K562 (cell line): ENCODE results near the gene TRIAP1. TPM values are rescaled to one million over a fixed set of nuclear protein-coding genes. Genes with fewer than 3 reads are reported as not detected.

Source experiments
- CEBPB ChIP-seq: fragments of 450-650 bp; IDR thresholded peaks from 2 replicates; pipeline ENCODE4 v1.6.1; 2016; ENCODE audit warnings: missing genetic modification characterization, missing compliant biosample characterization
- CHD4 ChIP-seq: fragments of 200-600 bp; sonication (generic); IDR thresholded peaks from 3 replicates; pipeline ENCODE4 v1.6.1; 2012; ENCODE audit warnings: low read depth, mild to moderate bottlenecking, mixed read lengths, low read length, inconsistent platforms; ENCODE audit not compliant: insufficient read depth, insufficient replicate concordance, poor library complexity, severe bottlenecking
- FOSL1 ChIP-seq: fragments of 200-800 bp; sonication (Bioruptor generic); conservative IDR thresholded peaks from 2 replicates; pipeline ENCODE4 v1.6.1; 2016; ENCODE audit warnings: missing genetic modification characterization, missing compliant biosample characterization
- FOXA3 ChIP-seq, 2 experiments: fragments of 450-650 bp in 1 of 2; sonication (generic) in 1 of 2; formaldehyde crosslinking; IDR thresholded peaks in 1 of 2; conservative IDR thresholded peaks in 1 of 2; 2 replicates each; pipeline versions ENCODE4 v1.4.0 to v1.8.0; 2020 to 2022; ENCODE audit warnings: mild to moderate bottlenecking in 2 of 2, missing genetic modification reagents in 1 of 2
- GTF2F1 ChIP-seq: IDR thresholded peaks from 2 replicates; pipeline ENCODE4 v1.6.1; 2011; ENCODE audit warnings: low read depth, low read length, improper control_type of control experiment
- GTF3C2 ChIP-seq: IDR thresholded peaks from 3 replicates; pipeline ENCODE4 v1.6.1; 2011; ENCODE audit warnings: borderline replicate concordance, mild to moderate bottlenecking, moderate library complexity; ENCODE audit not compliant: insufficient read length; ENCODE audit errors: extremely low read depth
- HCFC1 ChIP-seq: IDR thresholded peaks from 2 replicates; pipeline ENCODE4 v1.6.1; 2012; ENCODE audit warnings: low read depth, low read length, improper control_type of control experiment
- KAT8 ChIP-seq: fragments of 450-650 bp; IDR thresholded peaks from 2 replicates; pipeline ENCODE4 v1.6.1; 2016; ENCODE audit warnings: low read depth, mild to moderate bottlenecking
- KDM4B ChIP-seq, 2 experiments: fragments of 450-650 bp in 1 of 2; sonication (generic) in 1 of 2; IDR thresholded peaks; 2 replicates each; pipeline ENCODE4 v1.6.1; 2016 to 2017; ENCODE audit warnings: borderline replicate concordance in 2 of 2, antibody characterized with exemption in 1 of 2, low read depth in 1 of 2, mild to moderate bottlenecking in 1 of 2
- NFYB ChIP-seq: IDR thresholded peaks from 2 replicates; pipeline ENCODE4 v1.6.1; 2011; ENCODE audit warnings: mild to moderate bottlenecking, moderate library complexity; ENCODE audit not compliant: insufficient read length; ENCODE audit errors: extremely low read depth
- PHF21A ChIP-seq: fragments of 450-650 bp; IDR thresholded peaks from 2 replicates; pipeline ENCODE4 v1.6.1; 2017; ENCODE audit warnings: low read depth, borderline replicate concordance
- POLR2A ChIP-seq: fragments of 450-650 bp; conservative IDR thresholded peaks from 2 replicates; pipeline ENCODE4 v1.6.1; 2016
- POLR2AphosphoS2 ChIP-seq: IDR thresholded peaks from 2 replicates; pipeline ENCODE4 v1.6.1; 2012; ENCODE audit warnings: low read length, improper control_type of control experiment
- SMARCA4 ChIP-seq: fragments of 450-650 bp; IDR thresholded peaks from 2 replicates; pipeline ENCODE4 v1.6.1; 2016
- SMARCC2 ChIP-seq: fragments of 450-650 bp; IDR thresholded peaks from 2 replicates; pipeline ENCODE4 v1.6.1; 2017; ENCODE audit warnings: antibody characterized with exemption, moderate library complexity, mild to moderate bottlenecking, low read depth
- SNAPC5 ChIP-seq: fragments of 250-450 bp; sonication (Bioruptor Pico); IDR thresholded peaks from 2 replicates; pipeline ENCODE4 v1.8.0; 2021; ENCODE audit warnings: moderate library complexity, mild to moderate bottlenecking, inconsistent platforms
- STAG1 ChIP-seq: sonication (generic); formaldehyde crosslinking; IDR thresholded peaks from 2 replicates; pipeline ENCODE4 v1.5.0; 2020; ENCODE audit warnings: missing genetic modification reagents, borderline replicate concordance
- TAF7 ChIP-seq: fragments of 450-650 bp; IDR thresholded peaks from 2 replicates; pipeline ENCODE4 v1.6.1; 2016; ENCODE audit warnings: missing genetic modification characterization, missing compliant biosample characterization
- YBX1 ChIP-seq: fragments of 450-650 bp; IDR thresholded peaks from 2 replicates; pipeline ENCODE4 v1.7.1; 2016; ENCODE audit warnings: mild to moderate bottlenecking
- ZHX1 ChIP-seq: fragments of 150-350 bp; conservative IDR thresholded peaks from 2 replicates; pipeline ENCODE4 v1.6.1; 2014; ENCODE audit warnings: low read length
- ZNF146 ChIP-seq: IDR thresholded peaks from one replicate; pipeline ENCODE4 v1.6.1; 2018; ENCODE audit warnings: missing compliant biosample characterization; ENCODE audit not compliant: unreplicated experiment
- ZNF3 ChIP-seq: fragments of 250-450 bp; sonication (Bioruptor Pico); IDR thresholded peaks from 2 replicates; pipeline ENCODE4 v1.5.0; 2021; ENCODE audit warnings: mild to moderate bottlenecking, moderate library complexity
- ZNF511 ChIP-seq: sonication (generic); formaldehyde crosslinking; IDR thresholded peaks from 2 replicates; pipeline ENCODE4 v1.8.0; 2022; ENCODE audit warnings: mild to moderate bottlenecking, missing genetic modification reagents
- ZNF75A ChIP-seq: fragments of 450-650 bp; formaldehyde crosslinking; IDR thresholded peaks from 2 replicates; pipeline ENCODE4 v1.4.0; 2020; ENCODE audit warnings: mild to moderate bottlenecking
- ZSCAN29 ChIP-seq: fragments of 450-650 bp; IDR thresholded peaks from 2 replicates; pipeline ENCODE4 v1.6.1; 2017
- polyA plus RNA-seq, 8 experiments: library from polyadenylated mRNA; depleted of rRNA in 4 of 8; stranded (reverse) in 5 of 8; unstranded in 3 of 8; fragments of >200 nt; fragmentation: Nextera tagmentation in 2 of 8; fragmentation: Illumina TruSeq in 1 of 8; extraction: Ambion mirVana in 2 of 8; extraction: Trizol in 1 of 8; gene quantifications; 2 replicates each; pipeline versions ENCODE4 v1.2.1 to v1.2.3, GENCODE V29; 2011 to 2014; ENCODE audit warnings: inconsistent platforms in 1 of 8, missing spikeins in 1 of 8
- total RNA-seq, 7 experiments: library from RNA; depleted of rRNA in 6 of 7; stranded (reverse); fragments of >200 nt in 6 of 7; fragmentation: Illumina TruSeq in 2 of 7; extraction: Trizol in 2 of 7; gene quantifications; 2 replicates each; pipeline versions ENCODE4 v1.2.1 to v1.2.3, GENCODE V29; 2011 to 2021; ENCODE audit warnings: low replicate concordance in 1 of 7

TRIAP1 gene
- total and polyA plus RNA-seq, 9 of the 15 experiments (the other 6 are each of a cell fraction or from before 2014, with no cell fraction given), result 37.3 to 354 (median 65.4) TPM

- TF ChIP-seq KDM4B (IDR thresholded peaks at IDR 0.05; ENCODE audit: borderline replicate concordance in 2 of 2, low read depth in 1 of 2) (no peak), STAG1 (CRISPR knock-in tag) (no peak), KAT8 (no peak), HCFC1 (no peak), POLR2AphosphoS2 (no peak), PHF21A (no peak), ZNF75A (CRISPR knock-in tag) (no peak), GTF2F1 (no peak), ZSCAN29 (no peak), CEBPB (peak; percentile 87), POLR2A (no peak), GTF3C2 (no peak), NFYB (no peak), SMARCC2 (no peak), FOXA3 (CRISPR knock-in tag; conservative IDR thresholded peaks at IDR 0.05 in 1 of 2, IDR thresholded peaks at IDR 0.05 in 1 of 2) (no peak), TAF7 (tag) (no peak), SNAPC5 (CRISPR knock-in tag) (no peak), ZNF146 (CRISPR knock-in tag) (no peak), CHD4 (no peak), YBX1 (no peak), ZHX1 (no peak), ZNF511 (CRISPR knock-in tag) (no peak), ZNF3 (CRISPR knock-in tag) (no peak), SMARCA4 (no peak), FOSL1 (tag) (no peak)
These were observed 6.4 kb downstream of the TRIAP1 start (continued) for GRCh38 chr12:120439646-120440247.
